Thyroid gland (tissue), 4 donors: ENCODE results near the gene VPREB1.
"Not testable (repeated sequence)": the region's sequence is repeated elsewhere in the genome, so short reads cannot be mapped to it uniquely, and the experiment has no call there.

Experiments used
- CTCF ChIP-seq, 6 experiments: fragments of 200-600 bp in 3 of 6; fragments of 450-650 bp in 3 of 6; sonication (generic) in 3 of 6; IDR thresholded peaks; one replicate each; pipeline ENCODE4 v1.5.1; 2016 to 2019; ENCODE audit warnings: antibody characterized with exemption in 6 of 6, mild to moderate bottlenecking in 2 of 6, inconsistent platforms in 1 of 6, moderate library complexity in 1 of 6
- POLR2A ChIP-seq, 2 donors: fragments of 450-650 bp; IDR thresholded peaks; one replicate each; pipeline ENCODE4 v1.6.1; 2017; ENCODE audit warnings: antibody characterized with exemption in 2 of 2, mild to moderate bottlenecking in 2 of 2, moderate library complexity in 1 of 2

DNA sequence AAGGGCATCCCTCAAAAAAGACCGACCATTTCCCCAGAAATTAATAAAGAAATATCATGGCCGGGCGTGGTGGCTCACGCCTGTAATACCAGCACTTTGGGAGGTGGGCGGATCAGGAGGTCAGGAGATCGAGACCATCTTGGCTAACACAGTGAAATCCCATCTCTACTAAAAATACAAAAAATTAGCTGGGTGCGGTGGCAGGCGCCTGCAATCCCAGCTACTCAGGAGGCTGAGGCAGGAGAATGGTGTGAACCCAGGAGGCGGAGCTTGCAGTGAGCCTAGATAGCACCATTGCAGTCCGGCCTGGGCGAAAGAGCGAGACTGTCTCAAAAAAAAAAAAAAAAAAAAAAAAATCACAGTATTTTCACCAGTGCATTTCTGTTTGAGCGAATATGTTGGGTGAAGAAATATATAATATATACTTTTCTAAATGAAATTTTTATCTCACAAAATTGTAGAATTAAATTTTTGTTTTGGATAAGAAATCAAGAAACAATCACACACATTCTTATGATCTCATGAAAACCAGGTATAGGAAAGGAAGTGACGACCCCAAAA is 35.4 kb upstream of the VPREB1 start:
- TF ChIP-seq CTCF, POLR2A (IDR thresholded peaks at IDR 0.05): not testable (repeated sequence)
